ENCODE measurements around the gene KRABD2.
"Not testable (repeated sequence)": the region's sequence is repeated elsewhere in the genome, so short reads cannot be mapped to it uniquely, and the experiment has no call there.

The KRABD2 gene

DNA sequence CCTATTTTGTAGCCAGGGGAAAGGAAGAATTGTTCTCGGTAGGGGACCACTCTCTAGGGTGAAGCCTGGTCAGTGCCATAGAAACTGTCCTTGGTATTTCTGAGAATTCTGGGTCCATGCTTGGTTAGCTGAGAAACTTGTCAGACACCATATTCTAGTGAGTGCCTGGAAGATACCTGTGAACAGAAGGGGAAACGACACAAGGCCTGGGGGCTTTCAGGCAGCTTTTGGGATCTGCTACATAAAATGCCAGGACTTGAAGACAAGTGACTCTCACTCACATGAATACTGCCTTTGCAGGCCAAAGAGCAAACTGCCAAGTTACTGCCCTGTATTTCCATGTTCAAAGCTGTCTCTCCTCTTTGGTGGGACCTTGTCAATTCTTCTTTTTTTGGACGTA lies 18.6 kb downstream of the KRABD2 start:
- DNase-seq (ENCODE audit: low spot score): no peak
- H3K27ac ChIP-seq: no peak overlapping the region
- ChIA-PET POLR2A (ENCODE audit: low non-redundant PET) (interaction anchor here (1.1 kb wide), 1 partner anchor 19 kb away, joined by 3 read pairs; the partner anchor contains the start of gene KRABD2), CTCF (no interaction called here)
- TF ChIP-seq, protein P1, sequence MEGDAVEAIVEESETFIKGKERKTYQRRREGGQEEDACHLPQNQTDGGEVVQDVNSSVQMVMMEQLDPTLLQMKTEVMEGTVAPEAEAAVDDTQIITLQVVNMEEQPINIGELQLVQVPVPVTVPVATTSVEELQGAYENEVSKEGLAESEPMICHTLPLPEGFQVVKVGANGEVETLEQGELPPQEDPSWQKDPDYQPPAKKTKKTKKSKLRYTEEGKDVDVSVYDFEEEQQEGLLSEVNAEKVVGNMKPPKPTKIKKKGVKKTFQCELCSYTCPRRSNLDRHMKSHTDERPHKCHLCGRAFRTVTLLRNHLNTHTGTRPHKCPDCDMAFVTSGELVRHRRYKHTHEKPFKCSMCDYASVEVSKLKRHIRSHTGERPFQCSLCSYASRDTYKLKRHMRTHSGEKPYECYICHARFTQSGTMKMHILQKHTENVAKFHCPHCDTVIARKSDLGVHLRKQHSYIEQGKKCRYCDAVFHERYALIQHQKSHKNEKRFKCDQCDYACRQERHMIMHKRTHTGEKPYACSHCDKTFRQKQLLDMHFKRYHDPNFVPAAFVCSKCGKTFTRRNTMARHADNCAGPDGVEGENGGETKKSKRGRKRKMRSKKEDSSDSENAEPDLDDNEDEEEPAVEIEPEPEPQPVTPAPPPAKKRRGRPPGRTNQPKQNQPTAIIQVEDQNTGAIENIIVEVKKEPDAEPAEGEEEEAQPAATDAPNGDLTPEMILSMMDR (conservative IDR thresholded peaks at IDR 0.05; ENCODE audit: low read depth): no peak

DNA sequence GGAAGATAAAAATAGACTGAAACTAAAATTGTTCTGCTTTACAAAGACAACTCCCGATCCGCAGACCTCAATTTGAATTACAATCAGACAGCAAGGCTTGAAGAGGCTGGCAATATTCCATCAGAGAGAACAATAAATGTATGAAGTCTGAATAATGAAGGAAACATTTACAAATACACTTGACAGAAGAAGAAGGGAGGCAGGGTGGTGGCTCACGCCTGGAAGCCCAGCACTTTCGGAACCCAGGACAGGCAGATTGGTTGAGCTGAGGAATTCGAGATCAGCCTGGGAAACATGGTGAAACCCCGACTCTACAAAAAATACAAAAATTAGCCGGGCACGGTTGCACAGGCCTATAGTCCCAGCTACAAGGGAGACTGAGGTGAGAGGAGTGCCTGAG lies 22.3 kb downstream of the KRABD2 start:
- H3K27ac ChIP-seq: no peak overlapping the region
- TF ChIP-seq, protein P1 (conservative IDR thresholded peaks at IDR 0.05; ENCODE audit: low read depth): no peak
- CTCF ChIA-PET: no interaction called here
- DNase-seq (ENCODE audit: low spot score): no peak
- POLR2A ChIA-PET (ENCODE audit: low non-redundant PET): no interaction called here

DNA sequence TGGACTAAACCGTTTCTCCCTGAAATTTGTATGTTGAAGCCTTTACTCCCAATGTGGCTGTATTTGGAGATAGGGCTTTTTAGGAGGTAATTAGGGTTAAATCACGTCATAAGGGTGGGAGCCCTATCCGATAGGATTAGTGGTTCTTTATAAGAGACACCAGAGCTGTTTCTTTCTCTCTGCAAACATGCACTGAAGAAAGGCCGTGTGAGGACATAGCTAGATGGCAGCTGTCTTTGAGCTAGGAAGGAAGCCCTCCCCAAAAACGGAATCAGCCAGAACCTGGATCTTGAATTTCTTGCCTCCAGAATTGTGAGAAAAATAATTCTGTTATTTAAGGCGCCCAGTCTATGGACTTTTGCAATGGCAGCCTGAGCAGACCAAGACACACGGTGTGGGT lies 22.8 kb downstream of the KRABD2 start:
- POLR2A ChIA-PET (ENCODE audit: low non-redundant PET): no interaction called here
- DNase-seq (ENCODE audit: low spot score): no peak
- no peak overlapping the region for H3K27ac ChIP-seq
- TF ChIP-seq, protein P1 (conservative IDR thresholded peaks at IDR 0.05; ENCODE audit: low read depth): no peak
- CTCF ChIA-PET: no interaction called here

DNA sequence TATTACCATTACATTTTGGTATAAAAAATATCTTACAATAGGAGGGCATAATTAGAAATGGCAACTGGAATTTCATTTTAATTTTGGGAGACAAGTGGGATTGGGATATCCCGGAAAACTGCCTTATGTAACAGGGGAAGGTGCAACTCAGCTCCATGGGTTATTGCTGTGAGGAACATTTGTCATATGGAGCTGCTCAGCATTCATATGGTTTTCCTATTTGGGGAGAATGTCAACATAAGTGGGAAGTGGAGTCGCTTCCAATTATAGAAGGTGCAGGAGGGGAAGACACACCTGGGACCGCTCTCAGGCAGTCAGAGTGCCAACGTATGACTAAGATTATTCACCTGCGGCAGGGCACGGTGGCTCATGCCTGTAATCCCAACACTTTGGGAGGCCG lies 26.2 kb downstream of the KRABD2 start:
- ChIA-PET POLR2A (ENCODE audit: low non-redundant PET) (no interaction called here), CTCF (no interaction called here)
- H3K27ac ChIP-seq: no peak overlapping the region
- TF ChIP-seq, protein P1 (conservative IDR thresholded peaks at IDR 0.05; ENCODE audit: low read depth): no peak
- DNase-seq (ENCODE audit: low spot score): no peak

DNA sequence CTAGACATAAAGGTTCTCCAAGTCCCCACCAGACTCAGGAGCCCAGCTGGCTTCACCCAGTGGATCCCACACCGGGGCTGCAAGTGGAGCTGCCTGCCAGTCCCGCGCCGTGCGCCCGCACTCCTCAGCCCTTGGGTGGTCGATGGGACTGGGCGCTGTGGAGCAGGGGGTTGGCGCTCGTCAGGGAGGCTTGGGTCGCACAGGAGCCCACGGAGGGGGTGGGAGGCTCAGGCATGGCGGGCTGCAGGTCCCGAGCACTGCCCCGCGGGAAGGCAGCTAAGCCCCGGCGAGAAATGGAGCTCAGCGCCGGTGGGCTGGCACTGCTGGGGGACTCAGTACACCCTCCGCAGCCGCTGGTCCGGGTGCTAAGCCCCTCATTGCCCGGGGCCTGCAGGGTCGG lies 29.5 kb downstream of the KRABD2 start:
- POLR2A ChIA-PET (ENCODE audit: low non-redundant PET); H3K27ac ChIP-seq; CTCF ChIA-PET; DNase-seq (ENCODE audit: low spot score): not testable (repeated sequence)

DNA sequence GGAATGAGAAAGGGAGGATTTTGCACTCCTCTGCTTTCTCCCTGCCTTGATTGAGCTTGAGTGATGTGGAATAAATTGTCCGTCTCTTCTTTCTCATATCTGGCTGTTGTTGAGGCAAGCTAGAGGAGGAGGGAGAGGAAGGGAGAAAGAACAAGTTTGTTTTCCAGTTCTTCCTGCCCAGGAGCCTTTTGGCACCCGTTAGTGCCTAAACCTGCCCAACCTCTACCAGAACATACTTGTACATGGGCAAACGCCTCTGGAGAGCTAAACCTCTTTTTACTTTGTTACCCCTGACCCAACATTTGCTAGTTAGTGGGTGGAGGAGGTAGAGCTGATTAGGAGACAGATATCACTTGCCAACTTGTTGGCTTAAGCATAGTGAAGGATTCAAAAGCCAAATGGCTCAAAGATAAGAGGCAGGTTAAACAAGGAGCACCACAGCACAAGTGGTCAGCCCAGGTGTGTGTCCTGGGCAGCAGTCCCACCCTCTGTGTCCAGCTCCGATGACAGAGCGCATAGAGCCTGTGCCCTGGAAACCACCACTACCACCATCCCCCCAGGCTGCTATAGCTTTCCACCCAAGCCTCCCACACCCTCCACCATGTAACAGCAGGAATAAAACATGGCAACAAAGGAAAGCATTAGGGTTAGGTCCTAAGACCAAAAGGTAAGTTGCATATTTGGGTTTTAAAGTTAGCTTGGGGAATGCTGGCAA lies 30.4 kb downstream of the KRABD2 start:
- no peak for DNase-seq (ENCODE audit: low spot score)
- ChIA-PET POLR2A (ENCODE audit: low non-redundant PET) (no interaction called here), CTCF (no interaction called here)

DNA sequence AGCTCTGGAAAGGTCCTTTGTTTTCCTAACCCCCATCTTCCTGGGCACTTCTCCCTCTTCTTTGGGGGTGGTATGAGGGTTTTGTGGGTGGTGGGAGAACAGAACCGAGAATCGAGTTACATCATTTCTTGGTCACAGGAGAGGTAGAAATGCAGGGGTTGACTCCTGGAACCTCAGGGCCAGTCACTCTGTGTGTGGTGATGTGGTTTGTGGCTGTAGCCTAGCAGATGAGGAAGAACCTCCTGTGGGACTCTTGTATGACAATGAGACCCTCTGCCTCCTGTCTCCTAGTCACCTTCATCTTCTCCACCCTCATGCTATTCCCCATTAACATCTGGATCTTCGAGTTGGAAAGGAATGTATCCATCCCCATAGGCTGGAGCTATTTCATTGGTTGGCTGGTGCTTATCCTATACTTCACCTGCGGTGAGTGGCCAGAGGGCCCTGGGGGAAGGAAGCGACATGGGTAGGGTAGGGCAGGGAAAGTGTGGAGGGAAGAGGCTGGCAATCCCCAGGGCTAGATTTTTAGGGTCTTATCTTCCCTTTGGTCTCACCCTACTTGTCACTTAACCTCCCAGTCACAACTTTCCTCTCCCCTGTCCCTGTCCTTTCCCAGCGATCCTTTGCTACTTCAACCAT lies 31.3 kb downstream of the KRABD2 start:
- no peak overlapping the region for H3K27ac ChIP-seq
- POLR2A ChIA-PET (ENCODE audit: low non-redundant PET): no interaction called here
- CTCF ChIA-PET: interaction anchor here (0.5 kb wide), 1 partner anchor 19 kb away, joined by 8 read pairs; no protein-coding TSS in a partner anchor
- no peak for DNase-seq (ENCODE audit: low spot score)
- TF ChIP-seq, protein P1 (conservative IDR thresholded peaks at IDR 0.05; ENCODE audit: low read depth): no peak

More for the DNA sequence above, 30.4 kb downstream of the KRABD2 start:
- TF ChIP-seq, protein P1 (conservative IDR thresholded peaks at IDR 0.05; ENCODE audit: low read depth): no peak
- H3K27ac ChIP-seq: no peak overlapping the region

All from RWPE1 (cell line).